SK-N-MC (cell line): ENCODE data around the gene ACER3.

Experiments
- EZH2 ChIP-seq: fragments of 200-600 bp; sonication (generic); IDR thresholded peaks from one replicate; pipeline ENCODE4 v1.6.1; 2017; ENCODE audit warnings: antibody characterized with exemption
- FOXP2 ChIP-seq: optimal IDR thresholded peaks from 2 replicates; pipeline ENCODE3; 2011; ENCODE audit warnings: mild to moderate bottlenecking, moderate library complexity; ENCODE audit not compliant: insufficient read depth; ENCODE audit errors: extremely low read length, control extremely low read depth
- POLR2AphosphoS5 ChIP-seq: IDR thresholded peaks from 2 replicates; pipeline ENCODE4 v1.6.1; 2012; ENCODE audit warnings: mild to moderate bottlenecking, low read depth, low read length, borderline replicate concordance

GRCh38 chr11:76902121-76903014, 41.6 kb downstream of the ACER3 start:
- no peak for TF ChIP-seq EZH2
- no peak for TF ChIP-seq POLR2AphosphoS5
- no peak for TF ChIP-seq FOXP2
